HepG2 (cell line): ENCODE data around the gene FHIT. TPM values are rescaled to one million over a fixed set of nuclear protein-coding genes. Genes with fewer than 3 reads are reported as not detected.

Experiments
- ATAC-seq: fragments of 200-7000 bp; cut with Tn5 transposase; 3 replicates; pipeline ENCODE4 v1.9.1; 2020; ENCODE audit warnings: mild to moderate bottlenecking, moderate library complexity
- BruUV-seq: library from RNA; stranded (reverse); fragments of 400-500 nt; replicated peaks from 2 replicates; lab custom pipeline; 2021; lab: Mats Ljungman, UMichigan
- CTCF ChIA-PET: fragments of 300-600 bp; formaldehyde crosslinking; extraction: SDS; loops from one replicate; lab custom pipeline; 2021; ENCODE audit warnings: low total read pairs, inconsistent platforms, low intra/inter-chr PET ratio; lab: Yijun Ruan, JAX
- POLR2A ChIA-PET: fragments of 350-600 bp; sonication (Branson Sonifier 250); formaldehyde crosslinking; loops from one replicate; lab custom pipeline; 2020; ENCODE audit warnings: antibody characterized with exemption, inconsistent platforms; lab: Yijun Ruan, JAX
- DNase-seq: peaks from one replicate; pipeline ENCODE4 v3.0.0-alpha.2; 2015; ENCODE audit warnings: low spot score
- FAIRE-seq: peaks from 3 replicates; lab custom pipeline; 2011; peaks lifted over from hg19 to GRCh38; lab: Jason Lieb, UNC
- H2AFZ ChIP-seq: one replicate; pipeline ENCODE4 v1.6.1; 2011; ENCODE audit warnings: low read length, inconsistent platforms
- H3K27ac ChIP-seq: fragments of 300-600 bp; 3 replicates; pipeline ENCODE4 v1.8.0; 2011; ENCODE audit warnings: mixed run types, mild to moderate bottlenecking, mixed read lengths, low read length, inconsistent platforms; ENCODE audit not compliant: insufficient read depth; ENCODE audit errors: extremely low read length
- H3K27me3 ChIP-seq, 2 experiments: fragments of 200-600 bp in 1 of 2; 2 replicates in 1 of 2; 3 replicates in 1 of 2; pipeline versions ENCODE4 v1.6.0 to v1.8.0; 2011; ENCODE audit warnings: low read length in 2 of 2, mild to moderate bottlenecking in 2 of 2, moderate library complexity in 2 of 2, inconsistent platforms in 1 of 2; ENCODE audit not compliant: insufficient read depth in 2 of 2, control insufficient read depth in 1 of 2
- H3K36me3 ChIP-seq, 2 experiments: fragments of 200-600 bp in 1 of 2; replicated peaks in 1 of 2; 2 replicates in 1 of 2; 3 replicates in 1 of 2; pipeline versions ENCODE4 v1.5.1 to v1.8.0; 2011; ENCODE audit warnings: low read length in 2 of 2, inconsistent platforms in 1 of 2; ENCODE audit not compliant: insufficient read depth in 2 of 2, control insufficient read depth in 1 of 2
- H3K4me1 ChIP-seq: 2 replicates; pipeline ENCODE4 v1.5.1; 2012; ENCODE audit warnings: low read length, inconsistent platforms; ENCODE audit not compliant: insufficient read depth
- H3K4me2 ChIP-seq: 2 replicates; pipeline ENCODE4 v1.6.0; 2011; ENCODE audit warnings: low read depth, low read length, inconsistent platforms
- H3K4me3 ChIP-seq, 3 experiments: fragments of 200-600 bp in 1 of 3; sonication (generic), shearing (Covaris generic) in 1 of 3; replicated peaks in 1 of 3; 2 replicates each; pipeline ENCODE4 v1.5.1; 2011 to 2016; ENCODE audit warnings: low read length in 3 of 3, inconsistent platforms in 2 of 3, low read depth in 2 of 3, mild to moderate bottlenecking in 2 of 3, control low read depth in 1 of 3, mixed read lengths in 1 of 3; ENCODE audit not compliant: insufficient read depth in 1 of 3
- H3K79me2 ChIP-seq: one replicate; pipeline ENCODE4 v1.6.1; 2011; ENCODE audit warnings: low read length, inconsistent platforms; ENCODE audit not compliant: insufficient read depth
- H3K9ac ChIP-seq: 2 replicates; pipeline ENCODE4 v1.6.0; 2011; ENCODE audit warnings: mild to moderate bottlenecking, low read depth, low read length, inconsistent platforms; ENCODE audit not compliant: insufficient read depth
- H3K9me3 ChIP-seq: 2 replicates; pipeline ENCODE4 v1.5.1; 2012; ENCODE audit warnings: mild to moderate bottlenecking, low read length
- H4K20me1 ChIP-seq: 2 replicates; pipeline ENCODE4 v1.6.0; 2011; ENCODE audit warnings: inconsistent platforms, mild to moderate bottlenecking, low read length, moderate library complexity; ENCODE audit not compliant: insufficient read depth
- GLI4 ChIP-seq: sonication (generic); formaldehyde crosslinking; IDR thresholded peaks from 2 replicates; pipeline ENCODE4 v1.5.1; 2020; ENCODE audit warnings: missing genetic modification reagents, mild to moderate bottlenecking, moderate library complexity, borderline replicate concordance
- SNRNP70 ChIP-seq: fragments of 200-400 bp; formaldehyde crosslinking; IDR thresholded peaks from 2 replicates; pipeline ENCODE4 v1.6.1; 2017; ENCODE audit warnings: mild to moderate bottlenecking, low read depth, low read length, moderate library complexity
- TEAD3 ChIP-seq: optimal IDR thresholded peaks from 2 replicates; pipeline ENCODE3; 2016; ENCODE audit warnings: borderline replicate concordance
- THYN1 ChIP-seq: sonication (generic); formaldehyde crosslinking; IDR thresholded peaks from 2 replicates; pipeline ENCODE4 v1.8.1; 2023; ENCODE audit warnings: low read depth, mild to moderate bottlenecking, moderate library complexity, missing genetic modification reagents, borderline replicate concordance
- ZNF891 ChIP-seq: sonication (generic); formaldehyde crosslinking; IDR thresholded peaks from 2 replicates; pipeline ENCODE4 v1.5.0; 2020; ENCODE audit warnings: mild to moderate bottlenecking, missing genetic modification reagents
- ZZZ3 ChIP-seq: sonication (generic); formaldehyde crosslinking; IDR thresholded peaks from 2 replicates; pipeline ENCODE4 v1.4.0; 2020; ENCODE audit warnings: missing genetic modification reagents, mild to moderate bottlenecking, borderline replicate concordance
- WGBS: methylation state at CpG from one replicate; pipeline ENCODE4 v1.1.6; 2017; ENCODE audit warnings: low lambda C conversion rate; 5-methylcytosine and 5-hydroxymethylcytosine counted together
- in situ Hi-C: cut with HindIII; loops from 2 replicates; pipeline ENCODE4 v1.10.0; 2017; ENCODE audit warnings: low pct_unique_long_range_greater_than_20kb; ENCODE audit not compliant: extremely low pct_ligation_motif_present
- intact Hi-C: fragments of 100-400 bp; cut with micrococcal nuclease; formaldehyde crosslinking; loops from one replicate; pipeline ENCODE4 v1.10.0; 2022; ENCODE audit not compliant: unreplicated experiment
- polyA plus RNA-seq, 8 experiments: library from polyadenylated mRNA; depleted of rRNA in 3 of 8; stranded (reverse) in 7 of 8; unstranded in 1 of 8; fragments of >200 nt; fragmentation: Illumina TruSeq in 4 of 8; extraction: Trizol in 4 of 8; gene quantifications; 2 replicates each; pipeline versions ENCODE4 v1.2.1 to v1.2.3, GENCODE V29; 2011 to 2016; ENCODE audit warnings: low read depth in 4 of 8, missing spikeins in 1 of 8, mixed read lengths in 1 of 8; ENCODE audit not compliant: insufficient read depth in 1 of 8
- total RNA-seq, 5 experiments: library from RNA; depleted of rRNA; stranded (reverse); fragments of >200 nt; fragmentation: Illumina TruSeq; extraction: Trizol; gene quantifications; 2 replicates each; pipeline ENCODE4 v1.2.3, GENCODE V29; 2016; ENCODE audit warnings: low read depth in 1 of 5
- TF ChIP-seq, protein P1 (sequence below): sonication (generic); formaldehyde crosslinking; IDR thresholded peaks from 2 replicates; pipeline ENCODE4 v1.5.0; 2020; ENCODE audit warnings: mild to moderate bottlenecking, missing genetic modification reagents

The FHIT gene
- total and polyA plus RNA-seq, 2 of the 13 experiments (the other 11 are each of a cell fraction or from before 2014, with no cell fraction given) = 4.0 to 4.6 TPM

DNA sequence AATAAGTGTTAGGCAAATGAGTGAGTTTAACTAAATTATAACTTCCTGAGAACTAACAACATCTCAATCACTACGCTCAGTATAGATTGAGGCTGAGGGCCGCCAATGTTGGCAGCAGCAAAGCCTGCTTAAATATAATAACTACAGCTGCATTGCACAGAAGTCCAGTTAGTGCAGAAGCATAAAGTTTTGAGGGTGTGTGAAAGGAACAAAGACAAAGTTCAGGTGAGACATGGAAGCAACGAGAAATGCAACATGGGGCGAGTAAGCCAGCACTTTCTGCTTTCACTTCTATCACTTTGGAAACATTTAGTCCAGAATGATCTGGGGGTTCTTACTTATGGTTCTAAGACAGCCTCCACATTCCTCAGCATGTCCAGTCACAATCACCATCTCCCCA is 1149.1 kb downstream of the FHIT start (continued):
- TF ChIP-seq, protein P1, sequence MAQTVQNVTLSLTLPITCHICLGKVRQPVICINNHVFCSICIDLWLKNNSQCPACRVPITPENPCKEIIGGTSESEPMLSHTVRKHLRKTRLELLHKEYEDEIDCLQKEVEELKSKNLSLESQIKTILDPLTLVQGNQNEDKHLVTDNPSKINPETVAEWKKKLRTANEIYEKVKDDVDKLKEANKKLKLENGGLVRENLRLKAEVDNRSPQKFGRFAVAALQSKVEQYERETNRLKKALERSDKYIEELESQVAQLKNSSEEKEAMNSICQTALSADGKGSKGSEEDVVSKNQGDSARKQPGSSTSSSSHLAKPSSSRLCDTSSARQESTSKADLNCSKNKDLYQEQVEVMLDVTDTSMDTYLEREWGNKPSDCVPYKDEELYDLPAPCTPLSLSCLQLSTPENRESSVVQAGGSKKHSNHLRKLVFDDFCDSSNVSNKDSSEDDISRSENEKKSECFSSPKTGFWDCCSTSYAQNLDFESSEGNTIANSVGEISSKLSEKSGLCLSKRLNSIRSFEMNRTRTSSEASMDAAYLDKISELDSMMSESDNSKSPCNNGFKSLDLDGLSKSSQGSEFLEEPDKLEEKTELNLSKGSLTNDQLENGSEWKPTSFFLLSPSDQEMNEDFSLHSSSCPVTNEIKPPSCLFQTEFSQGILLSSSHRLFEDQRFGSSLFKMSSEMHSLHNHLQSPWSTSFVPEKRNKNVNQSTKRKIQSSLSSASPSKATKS (CRISPR knock-in tag) = no peak
- TF ChIP-seq ZNF891 (CRISPR knock-in tag) = no peak
- TF ChIP-seq ZZZ3 (CRISPR knock-in tag) = no peak

DNA sequence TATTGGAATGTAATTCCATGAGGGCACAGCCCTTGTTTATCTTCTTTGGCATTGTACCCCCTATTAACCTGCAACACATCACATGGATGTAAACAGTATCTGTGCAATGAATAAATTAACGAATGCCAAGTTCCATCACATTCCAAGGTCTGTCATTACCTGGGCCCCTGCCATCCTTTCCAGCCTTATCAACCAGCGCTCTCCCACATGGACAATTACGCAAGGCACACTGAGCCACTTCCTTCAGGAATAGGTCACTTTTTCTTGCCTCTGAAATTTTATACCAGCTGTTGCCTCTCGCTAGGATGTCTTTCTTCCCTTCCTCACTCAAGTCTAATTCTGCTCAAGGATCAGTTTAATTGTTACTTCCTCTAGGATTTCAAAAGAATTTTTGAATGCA is 1149.6 kb downstream of the FHIT start:
- CTCF ChIA-PET = no interaction called here
- intact Hi-C loops = no loop called here
- no peaks in the 10 kb centered on the region for H3K79me2 ChIP-seq
- H3K4me3 ChIP-seq = no peak overlapping the region
- FAIRE-seq (no peak), ATAC-seq (no peak), DNase-seq (no peak)
- no peaks in the 10 kb centered on the region for H4K20me1 ChIP-seq
- TF ChIP-seq GLI4 (no peak), SNRNP70 (no peak), THYN1 (CRISPR knock-in tag) (no peak), TEAD3 (CRISPR knock-in tag) (no peak)
- no peak overlapping the region for H3K27ac ChIP-seq
- H3K9me3 ChIP-seq = no peaks in the 10 kb centered on the region
- no peaks in the 10 kb centered on the region for H3K36me3 ChIP-seq
- H2AFZ ChIP-seq = no peak overlapping the region
- no peaks in the 10 kb centered on the region for H3K4me1 ChIP-seq
- H3K9ac ChIP-seq = no peak overlapping the region
- no peak overlapping the region for H3K4me2 ChIP-seq
- WGBS = 44% methylated on average over 4 of the region's 4 CpGs
- no TSS peak for BruUV-seq
- POLR2A ChIA-PET = no interaction called here
- in situ Hi-C loops = no loop called here
- H3K27me3 ChIP-seq = no peaks in the 10 kb centered on the region
